ENCODE measurements around the gene MT3.

Gene MT3

GRCh38 chr16:56637814-56638750, 48.8 kb downstream of the MT3 start, which contains the start of gene MT1A:
TSS of gene MT1A (plus strand) at chr16:56638666. CDS start at chr16:56638739, 73 bp downstream.
- DNase-seq (ENCODE audit: insufficient read length, low spot score), result peak; percentile 25
- no peak for TF ChIP-seq CTCF (IDR thresholded peaks at IDR 0.05; ENCODE audit: insufficient read depth, missing control alignments)
- no peak for FAIRE-seq

GRCh38 chr16:56639045-56639444, 49.7 kb downstream of the MT3 start:
- TF ChIP-seq CTCF (IDR thresholded peaks at IDR 0.05; ENCODE audit: insufficient read depth, missing control alignments), result no peak
- DNase-seq (ENCODE audit: insufficient read length, low spot score), result no peak
- no peak for FAIRE-seq

GRCh38 chr16:56640076-56640475, 50.7 kb downstream of the MT3 start:
- DNase-seq (ENCODE audit: insufficient read length, low spot score) (no peak), FAIRE-seq (no peak)
- TF ChIP-seq CTCF (IDR thresholded peaks at IDR 0.05; ENCODE audit: insufficient read depth, missing control alignments), result no peak
